Fibroblast of villous mesenchyme (primary cell): ENCODE data around the gene RNF114. TPM values are rescaled to one million over a fixed set of nuclear protein-coding genes. Genes with fewer than 3 reads are reported as not detected.
"Not testable (repeated sequence)": the region's sequence is repeated elsewhere in the genome, so short reads cannot be mapped to it uniquely, and the experiment has no call there.

Source experiments
- DNase-seq: peaks from one replicate; pipeline ENCODE4 v3.0.0-alpha.2; 2010; ENCODE audit warnings: low read depth
- H3K4me3 ChIP-seq: 2 replicates; pipeline ENCODE4 v1.5.1; 2011; ENCODE audit warnings: low read depth, mild to moderate bottlenecking, low read length
- CTCF ChIP-seq: IDR thresholded peaks from 2 replicates; pipeline ENCODE4 v1.5.1; 2012; ENCODE audit warnings: low read depth, mild to moderate bottlenecking, low read length; ENCODE audit not compliant: insufficient read depth
- total RNA-seq: library from RNA; depleted of rRNA; stranded (reverse); fragments of >200 nt; gene quantifications from 2 replicates; pipeline ENCODE4 v1.2.3, GENCODE V29; 2012

RNF114 gene
- total RNA-seq, 1 donor: 57.0 TPM

GRCh38 chr20:49955167-49955566 lies 19.0 kb downstream of the RNF114 start:
- TF ChIP-seq CTCF: no peak
- no peak overlapping the region for H3K4me3 ChIP-seq
- DNase-seq: no peak

DNA sequence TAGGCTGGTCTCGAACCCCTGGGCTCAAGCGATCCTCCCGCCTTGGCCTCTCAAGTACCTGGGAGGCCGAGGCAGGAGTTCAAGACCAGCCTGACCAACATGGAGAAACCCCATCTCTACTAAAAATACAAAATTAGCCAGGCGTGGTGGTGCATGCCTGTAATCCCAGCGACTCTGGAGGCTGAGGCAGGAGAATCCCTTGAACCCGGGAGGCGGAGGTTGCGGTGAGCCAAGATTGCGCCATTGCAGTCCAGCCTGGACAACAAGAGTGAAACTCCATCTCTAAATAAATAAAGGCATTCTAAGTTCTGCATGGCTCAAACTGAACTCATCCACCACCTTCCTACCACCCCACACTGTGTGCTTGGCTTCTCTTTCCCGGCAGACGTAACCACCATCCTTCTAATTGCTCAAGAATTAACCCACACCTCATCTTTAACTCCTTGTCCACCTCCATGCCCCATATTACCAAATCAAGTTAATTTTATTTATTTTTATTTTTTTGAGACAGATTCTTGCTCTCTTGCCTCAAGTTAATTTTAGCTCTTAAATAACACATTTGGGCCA lies 19.7 kb downstream of the RNF114 start:
- not testable (repeated sequence) for H3K4me3 ChIP-seq, DNase-seq

DNA sequence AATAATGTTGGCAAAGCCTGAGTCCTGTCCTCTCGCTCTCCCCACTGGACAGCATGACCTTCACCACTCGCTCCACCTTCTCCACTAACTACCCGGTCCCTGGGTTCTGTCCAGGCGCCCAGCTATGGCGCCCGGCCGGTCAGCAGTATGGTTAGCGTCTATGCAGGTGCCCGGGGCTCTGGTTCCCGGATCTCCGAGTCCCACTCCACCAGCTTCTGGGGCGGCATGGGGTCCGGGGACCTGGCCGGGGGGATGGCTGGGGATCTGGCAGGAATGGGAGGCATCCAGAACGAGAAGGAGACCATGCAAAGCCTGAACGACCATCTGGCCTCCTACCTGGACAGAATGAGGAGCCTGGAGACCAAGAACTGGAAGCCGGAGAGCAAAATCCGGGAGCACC lies 20.5 kb downstream of the RNF114 start:
- no peak for DNase-seq
- no peak for TF ChIP-seq CTCF
- H3K4me3 ChIP-seq: no peak overlapping the region

DNA sequence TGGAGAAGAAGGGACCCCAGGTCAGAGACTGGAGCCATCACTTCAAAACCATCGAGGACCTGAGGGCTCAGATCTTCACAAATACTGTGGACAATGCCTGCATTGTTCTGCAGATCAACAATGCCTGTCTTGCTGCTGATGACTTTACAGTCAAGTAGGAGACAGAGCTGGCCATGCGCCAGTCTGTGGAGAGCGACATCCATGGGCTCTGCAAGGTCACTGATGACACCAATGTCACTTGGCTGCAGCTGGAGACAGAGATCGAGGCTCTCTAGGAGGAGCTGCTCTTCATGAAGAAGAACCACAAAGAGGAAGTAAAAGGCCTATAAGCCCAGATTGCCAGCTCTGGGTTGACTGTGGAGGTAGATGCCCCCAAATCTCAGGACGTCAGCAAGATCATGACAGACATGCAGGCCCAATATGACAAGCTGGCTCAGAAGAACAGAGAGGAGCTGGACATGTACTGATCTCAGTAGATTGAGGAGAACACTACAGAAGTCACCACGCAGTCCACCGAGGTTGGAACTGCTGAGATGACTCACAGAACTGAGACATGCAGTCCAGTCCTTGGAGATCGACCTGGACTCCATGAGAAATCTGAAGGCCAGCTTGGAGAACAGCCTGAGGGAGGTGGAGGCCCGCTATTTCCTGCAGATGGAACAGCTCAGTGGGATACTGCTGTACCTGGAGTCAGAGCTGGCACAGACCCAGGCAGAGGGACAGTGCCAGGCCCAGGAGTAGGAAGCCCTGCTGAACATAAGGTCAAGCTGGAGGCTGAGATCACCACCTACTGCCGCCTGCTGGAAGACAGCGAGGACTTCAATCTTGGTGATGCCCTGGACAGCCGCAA lies 21.1 kb downstream of the RNF114 start:
- not testable (repeated sequence) for H3K4me3 ChIP-seq, DNase-seq

DNA sequence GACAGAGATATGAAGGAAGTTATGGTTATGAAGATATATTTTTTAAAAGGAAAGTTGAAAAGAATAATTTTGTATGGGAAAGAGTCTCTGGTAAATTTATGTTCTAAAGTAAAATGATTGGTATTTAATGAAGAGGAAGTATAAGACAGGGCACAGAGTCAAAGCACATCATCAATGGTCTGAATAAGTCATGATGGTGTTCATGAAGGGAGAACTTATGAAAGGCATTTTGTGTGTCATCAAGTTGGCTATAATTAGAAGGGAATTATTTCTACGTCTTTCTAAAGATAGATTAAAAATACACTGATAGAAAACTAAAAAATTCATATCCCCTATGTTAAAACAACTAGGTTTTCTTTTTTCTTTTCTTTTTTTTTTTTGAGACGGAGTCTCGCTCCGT lies 25.2 kb downstream of the RNF114 start:
- H3K4me3 ChIP-seq: no peak overlapping the region
- no peak for TF ChIP-seq CTCF
- no peak for DNase-seq

DNA sequence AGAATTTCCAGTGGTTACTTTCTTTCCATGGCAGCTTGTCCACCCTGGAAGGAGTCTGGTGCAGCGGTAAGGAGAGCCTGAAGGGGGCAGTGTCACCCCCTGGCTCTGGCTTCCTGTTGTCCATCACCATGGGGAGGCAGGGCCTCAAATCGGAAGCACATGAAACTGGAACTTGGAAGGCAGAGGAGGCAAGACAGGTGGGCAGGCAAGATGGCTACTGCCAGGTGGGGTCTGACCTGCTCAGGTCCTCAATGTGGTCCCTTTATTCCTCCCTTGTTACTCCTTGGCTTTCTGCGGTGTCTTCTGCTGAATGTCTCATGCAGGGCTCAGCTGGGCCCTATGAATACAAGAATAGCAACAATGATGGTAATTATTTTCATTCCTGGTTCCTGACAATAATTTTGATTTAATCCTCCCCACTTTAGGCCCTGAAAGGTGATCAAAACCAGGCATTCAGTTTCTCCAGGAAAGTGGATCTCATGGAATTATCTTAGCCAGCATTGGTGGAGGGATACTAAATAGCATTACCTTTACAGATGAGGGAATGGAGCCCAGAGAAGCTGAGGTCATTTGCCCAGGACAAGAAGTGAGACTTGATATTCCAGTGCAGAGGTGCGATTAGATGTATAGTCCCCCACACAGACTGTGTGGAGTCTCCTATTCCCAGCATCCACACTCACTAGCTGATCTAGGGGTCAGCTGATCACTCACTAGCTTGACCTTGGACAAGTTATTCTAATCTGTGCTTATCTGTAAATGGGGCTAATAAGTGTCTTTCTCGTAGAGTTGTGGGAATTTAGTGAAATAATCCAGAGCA lies 29.0 kb downstream of the RNF114 start:
- H3K4me3 ChIP-seq: no peak overlapping the region
- DNase-seq: peak; percentile 20
- peak; percentile 72 for TF ChIP-seq CTCF

GRCh38 chr20:49965781-49966305 lies 29.6 kb downstream of the RNF114 start:
- peak; percentile 43 for DNase-seq
- no peak for TF ChIP-seq CTCF
- H3K4me3 ChIP-seq: no peak overlapping the region
